ENCODE measurements around the gene CISH. TPM values are rescaled to one million over a fixed set of nuclear protein-coding genes. Genes with fewer than 3 reads are reported as not detected.

CISH gene
- 21.1 TPM for total RNA-seq
- long read RNA-seq, full-length matches to known transcripts: 12 of 26 reads
- long read RNA-seq, partial matches to known transcripts: 14 of 26 reads
- long read RNA-seq, other reads (novel, unspliced or antisense): 0 of 26 reads

- intact Hi-C loops (cut with DNase I): loop anchor here (5.0 kb wide), 2 partner anchors 94 to 259 kb away; partner anchors contain the start of genes CYB561D2 and NPRL2
- DNase-seq (ENCODE audit: low spot score): peak; percentile 97
These were observed at the start of gene CISH for GRCh38 chr3:50611464-50612233. Gene CISH (minus strand): TSS chr3:50611774. CDS start chr3:50611650, 124 bp downstream.

- intact Hi-C loops (cut with DNase I): no loop called here
- DNase-seq (ENCODE audit: low spot score): no peak
These were observed 48.8 kb upstream of the CISH start for GRCh38 chr3:50660386-50660785.

GRCh38 chr3:50658831-50659230 is 47.3 kb upstream of the CISH start:
- intact Hi-C loops (cut with DNase I): no loop called here
- DNase-seq (ENCODE audit: low spot score): no peak

GRCh38 chr3:50658416-50658815 is 46.8 kb upstream of the CISH start:
- intact Hi-C loops (cut with DNase I): no loop called here
- DNase-seq (ENCODE audit: low spot score): peak; percentile 43

- DNase-seq (ENCODE audit: low spot score): no peak
- intact Hi-C loops (cut with DNase I): no loop called here
These were observed 46.2 kb upstream of the CISH start for GRCh38 chr3:50657816-50658215.

GRCh38 chr3:50657407-50657806 is 45.8 kb upstream of the CISH start:
- DNase-seq (ENCODE audit: low spot score): peak; percentile 55
- intact Hi-C loops (cut with DNase I): no loop called here

- intact Hi-C loops (cut with DNase I): no loop called here
- no peak for DNase-seq (ENCODE audit: low spot score)
These were observed 45.0 kb upstream of the CISH start for GRCh38 chr3:50656417-50657195.

- intact Hi-C loops (cut with DNase I): no loop called here
- DNase-seq (ENCODE audit: low spot score): peak; percentile 24
These were observed 43.6 kb upstream of the CISH start for GRCh38 chr3:50655009-50655830.

GRCh38 chr3:50653937-50654595 is 42.5 kb upstream of the CISH start:
- DNase-seq (ENCODE audit: low spot score): peak; percentile 63
- intact Hi-C loops (cut with DNase I): loop anchor here (5.0 kb wide), 1 partner anchor 82 kb away; no protein-coding TSS in a partner anchor

GRCh38 chr3:50652709-50653108 is 41.1 kb upstream of the CISH start:
- DNase-seq (ENCODE audit: low spot score): no peak
- intact Hi-C loops (cut with DNase I): loop anchor here (5.0 kb wide), 1 partner anchor 80 kb away; no protein-coding TSS in a partner anchor

- intact Hi-C loops (cut with DNase I): loop anchor here (5.0 kb wide), 1 partner anchor 80 kb away; no protein-coding TSS in a partner anchor
- no peak for DNase-seq (ENCODE audit: low spot score)
These were observed 40.5 kb upstream of the CISH start for GRCh38 chr3:50651920-50652529.

- no peak for DNase-seq (ENCODE audit: low spot score)
- intact Hi-C loops (cut with DNase I): loop anchor here (5.0 kb wide), 1 partner anchor 79 kb away; no protein-coding TSS in a partner anchor
These were observed 39.9 kb upstream of the CISH start for GRCh38 chr3:50651445-50651844.

GRCh38 chr3:50650018-50650417 is 38.4 kb upstream of the CISH start:
- DNase-seq (ENCODE audit: low spot score): no peak
- intact Hi-C loops (cut with DNase I): loop anchor here (5.0 kb wide), 1 partner anchor 78 kb away; no protein-coding TSS in a partner anchor

- DNase-seq (ENCODE audit: low spot score): peak; percentile 87
- intact Hi-C loops (cut with DNase I): loop anchor here (2.0 kb wide), 1 partner anchor 31 kb away; no protein-coding TSS in a partner anchor
These were observed 37.9 kb upstream of the CISH start for GRCh38 chr3:50649451-50649931.

- intact Hi-C loops (cut with DNase I): loop anchor here (2.0 kb wide), 1 partner anchor 30 kb away; no protein-coding TSS in a partner anchor
- DNase-seq (ENCODE audit: low spot score): no peak
These were observed 37.4 kb upstream of the CISH start for GRCh38 chr3:50648944-50649343.

GRCh38 chr3:50648313-50648712 is 36.7 kb upstream of the CISH start:
- intact Hi-C loops (cut with DNase I): loop anchor here (2.0 kb wide), 1 partner anchor 30 kb away; no protein-coding TSS in a partner anchor
- DNase-seq (ENCODE audit: low spot score): no peak

GRCh38 chr3:50645378-50645777 is 33.8 kb upstream of the CISH start:
- DNase-seq (ENCODE audit: low spot score): no peak
- intact Hi-C loops (cut with DNase I): no loop called here

- intact Hi-C loops (cut with DNase I): no loop called here
- no peak for DNase-seq (ENCODE audit: low spot score)
These were observed 33.0 kb upstream of the CISH start for GRCh38 chr3:50644561-50644960.

Measured in cardiac septum (tissue), 1 donor.